K562 (cell line): ENCODE measurements around the gene SUPT5H. TPM values are rescaled to one million over a fixed set of nuclear protein-coding genes. Genes with fewer than 3 reads are reported as not detected.

Experiments
- ATAC-seq: fragments of 200-7000 bp; cut with Tn5 transposase; 3 replicates; pipeline ENCODE4 v1.9.1; 2020; ENCODE audit warnings: moderate library complexity
- BruUV-seq: library from RNA; stranded (reverse); fragments of 400-500 nt; replicated peaks from 2 replicates; lab custom pipeline; 2021; lab: Mats Ljungman, UMichigan
- CTCF ChIA-PET: fragments of 300-600 bp; formaldehyde crosslinking; extraction: SDS; loops from one replicate; lab custom pipeline; 2021; ENCODE audit warnings: low intra/inter-chr PET ratio; lab: Yijun Ruan, JAX
- POLR2A ChIA-PET: fragments of 300-600, 350-650 bp; sonication (Branson Sonifier 250); formaldehyde crosslinking; extraction: SDS; loops from one replicate; lab custom pipeline; 2021; ENCODE audit warnings: antibody characterized with exemption, inconsistent platforms; lab: Yijun Ruan, JAX
- DNase-seq, 4 experiments: peaks; one replicate each; pipeline versions ENCODE4 v3.0.0 to v3.0.0-alpha.2; 2011 to 2018; ENCODE audit warnings: low spot score in 3 of 4, mixed read lengths in 3 of 4; ENCODE audit errors: extremely low read depth in 1 of 4
- FAIRE-seq: peaks from 2 replicates; lab custom pipeline; 2011; peaks lifted over from hg19 to GRCh38; lab: Jason Lieb, UNC
- H2AFZ ChIP-seq: 2 replicates; pipeline ENCODE4 v1.6.0; 2011; ENCODE audit warnings: low read depth, low read length, control low read depth, inconsistent platforms
- H3K27ac ChIP-seq: fragments of 200-600 bp; 3 replicates; pipeline ENCODE4 v1.8.0; 2011; ENCODE audit warnings: low read depth, mild to moderate bottlenecking, control low read depth, inconsistent platforms, low read length, moderate library complexity, mixed read lengths; ENCODE audit errors: extremely low read depth
- H3K27me3 ChIP-seq, 2 experiments: fragments of 300-600 bp in 1 of 2; 2 replicates in 1 of 2; 3 replicates in 1 of 2; pipeline versions ENCODE4 v1.6.0 to v1.8.0; 2011; ENCODE audit warnings: inconsistent platforms in 2 of 2, low read length in 2 of 2, mild to moderate bottlenecking in 1 of 2, mixed read lengths in 1 of 2, moderate library complexity in 1 of 2; ENCODE audit not compliant: control insufficient read depth in 2 of 2, insufficient read depth in 2 of 2
- H3K36me3 ChIP-seq: fragments of 300-600 bp; 3 replicates; pipeline ENCODE4 v1.8.0; 2011; ENCODE audit warnings: mild to moderate bottlenecking, low read length, inconsistent platforms; ENCODE audit not compliant: control insufficient read depth, insufficient read depth
- H3K4me1 ChIP-seq, 2 experiments: fragments of 200-600 bp in 1 of 2; replicated peaks in 1 of 2; 2 replicates in 1 of 2; 3 replicates in 1 of 2; pipeline versions ENCODE4 v1.5.1 to v1.8.0; 2011; ENCODE audit warnings: inconsistent platforms in 2 of 2, low read length in 2 of 2, mild to moderate bottlenecking in 1 of 2, mixed read lengths in 1 of 2, moderate library complexity in 1 of 2; ENCODE audit not compliant: control insufficient read depth in 2 of 2, insufficient read depth in 2 of 2
- H3K4me2 ChIP-seq: 2 replicates; pipeline ENCODE4 v1.6.1; 2011; ENCODE audit warnings: low read length, control low read depth, inconsistent platforms, mixed read lengths; ENCODE audit not compliant: insufficient read depth
- H3K4me3 ChIP-seq: fragments of 200-600 bp; sonication (generic), shearing (Covaris generic); 2 replicates; pipeline ENCODE4 v1.5.1; 2016; ENCODE audit warnings: control low read depth, inconsistent platforms
- H3K79me2 ChIP-seq: fragments of 200-600 bp; 3 replicates; pipeline ENCODE4 v1.8.0; 2011; ENCODE audit warnings: low read length, inconsistent platforms; ENCODE audit not compliant: control insufficient read depth, insufficient read depth
- H3K9ac ChIP-seq, 2 experiments: 2 replicates each; pipeline versions ENCODE4 v1.6.0 to v1.6.1; 2011; ENCODE audit warnings: low read depth in 2 of 2, low read length in 2 of 2, control low read depth in 1 of 2, inconsistent platforms in 1 of 2, mild to moderate bottlenecking in 1 of 2, mixed read lengths in 1 of 2; ENCODE audit not compliant: insufficient read depth in 1 of 2
- H3K9me1 ChIP-seq: one replicate; pipeline ENCODE4 v1.6.0; 2011; ENCODE audit warnings: inconsistent platforms, mild to moderate bottlenecking, low read length, moderate library complexity; ENCODE audit not compliant: control insufficient read depth, insufficient read depth
- H3K9me3 ChIP-seq: replicated peaks from 2 replicates; pipeline ENCODE4 v1.5.1; 2011; ENCODE audit warnings: low read depth, low read length, inconsistent platforms; ENCODE audit not compliant: control insufficient read depth, insufficient read depth
- H4K20me1 ChIP-seq: replicated peaks from 2 replicates; pipeline ENCODE4 v1.6.1; 2011; ENCODE audit warnings: low read length, inconsistent platforms, mixed read lengths; ENCODE audit not compliant: control insufficient read depth, insufficient read depth
- FOXA1 ChIP-seq: fragments of 450-650 bp; IDR thresholded peaks from 2 replicates; pipeline ENCODE4 v1.6.1; 2016; ENCODE audit warnings: mild to moderate bottlenecking, borderline replicate concordance
- TBL1XR1 ChIP-seq, 2 experiments: IDR thresholded peaks; 2 replicates each; pipeline ENCODE4 v1.6.1; 2012; ENCODE audit warnings: improper control_type of control experiment in 2 of 2, low read length in 2 of 2, mild to moderate bottlenecking in 1 of 2
- WGBS: fragments of 100-300 bp; shearing (Covaris generic); methylation state at CpG from one replicate; pipeline ENCODE4 v1.1.6; 2016; ENCODE audit warnings: low coverage, mixed read lengths; ENCODE audit not compliant: insufficient coverage; ENCODE audit errors: missing lambda C conversion rate; 5-methylcytosine and 5-hydroxymethylcytosine counted together
- in situ Hi-C: fragments of 300-500 bp; cut with MboI; formaldehyde crosslinking; loops from 4 replicates; pipeline ENCODE4 v1.15.0; 2018; ENCODE audit warnings: inconsistent platforms, mixed read lengths
- intact Hi-C: fragments of 100-400 bp; cut with micrococcal nuclease; formaldehyde crosslinking; loops from 2 replicates; pipeline ENCODE4 v1.14.2; 2022
- polyA plus RNA-seq, 8 experiments: library from polyadenylated mRNA; depleted of rRNA in 4 of 8; stranded (reverse) in 5 of 8; unstranded in 3 of 8; fragments of >200 nt; fragmentation: Nextera tagmentation in 2 of 8; fragmentation: Illumina TruSeq in 1 of 8; extraction: Ambion mirVana in 2 of 8; extraction: Trizol in 1 of 8; gene quantifications; 2 replicates each; pipeline versions ENCODE4 v1.2.1 to v1.2.3, GENCODE V29; 2011 to 2014; ENCODE audit warnings: inconsistent platforms in 1 of 8, missing spikeins in 1 of 8
- total RNA-seq, 7 experiments: library from RNA; depleted of rRNA in 6 of 7; stranded (reverse); fragments of >200 nt in 6 of 7; fragmentation: Illumina TruSeq in 2 of 7; extraction: Trizol in 2 of 7; gene quantifications; 2 replicates each; pipeline versions ENCODE4 v1.2.1 to v1.2.3, GENCODE V29; 2011 to 2021; ENCODE audit warnings: low replicate concordance in 1 of 7
- TF ChIP-seq, protein P1 (sequence below): conservative IDR thresholded peaks from 2 replicates; pipeline ENCODE4 v1.6.1; 2011; ENCODE audit warnings: low read depth, mild to moderate bottlenecking, low read length; ENCODE audit not compliant: control insufficient read depth
- TF ChIP-seq, protein P2 (sequence below): IDR thresholded peaks from 2 replicates; pipeline ENCODE4 v1.6.1; 2016; ENCODE audit warnings: missing genetic modification characterization, missing compliant biosample characterization
- TF ChIP-seq, protein P3 (sequence below): fragments of 250-450 bp; sonication (Bioruptor Pico); IDR thresholded peaks from 2 replicates; pipeline ENCODE4 v1.8.0; 2021; ENCODE audit warnings: moderate library complexity, mild to moderate bottlenecking, inconsistent platforms
- TF ChIP-seq, protein P4 (sequence below): fragments of 450-650 bp; IDR thresholded peaks from 2 replicates; pipeline ENCODE4 v1.6.1; 2016; ENCODE audit warnings: low read depth
- TF ChIP-seq, protein P5 (sequence below): sonication (generic); formaldehyde crosslinking; IDR thresholded peaks from 2 replicates; pipeline ENCODE4 v1.8.1; 2023; ENCODE audit warnings: mild to moderate bottlenecking, missing genetic modification reagents, moderate library complexity

The SUPT5H gene
- total and polyA plus RNA-seq, 9 of the 15 experiments (the other 6 are each of a cell fraction or from before 2014, with no cell fraction given), result 13.3 to 85.9 (median 35.9) TPM

DNA sequence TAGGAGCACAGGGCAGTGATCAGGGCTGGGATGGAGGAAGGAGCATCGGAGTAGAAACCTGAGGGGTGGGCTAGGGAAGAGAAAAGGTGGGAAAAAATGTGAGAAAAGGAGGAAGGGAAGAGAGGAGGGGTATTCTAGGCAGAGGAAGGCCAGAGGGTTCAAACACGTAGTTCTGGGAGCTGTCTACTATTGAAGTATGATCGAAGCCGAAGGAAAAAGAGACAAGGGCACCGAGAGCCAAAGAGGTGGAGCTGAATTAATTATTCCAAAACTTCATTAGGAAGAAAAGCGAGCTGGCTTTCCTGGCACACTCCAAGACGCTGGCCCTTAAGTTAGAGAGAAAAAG is 61.2 kb downstream of the SUPT5H start:
- H4K20me1 ChIP-seq, result no peaks in the 10 kb centered on the region
- H2AFZ ChIP-seq, result peak overlapping the region; percentile 91
- H3K9me3 ChIP-seq, result no peaks in the 10 kb centered on the region
- H3K9me1 ChIP-seq, result no peaks in the 10 kb centered on the region
- BruUV-seq, result no TSS peak
- no peaks in the 10 kb centered on the region for H3K79me2 ChIP-seq
- H3K27me3 ChIP-seq, result no peaks in the 10 kb centered on the region
- no peaks in the 10 kb centered on the region for H3K36me3 ChIP-seq
- ChIA-PET POLR2A (interaction anchor here (1.0 to 1.9 kb wide), 2 partner anchors 26 kb away, joined by 3 to 4 read pairs; partner anchors contain the start of genes EID2B and TIMM50), CTCF (no interaction called here)
- H3K4me3 ChIP-seq, result peak overlapping the region; percentile 52
- intact Hi-C loops (no loop called here), in situ Hi-C loops (no loop called here)
- 32% methylated on average over 6 of the region's 7 CpGs for WGBS
- ATAC-seq, result no peak
- peak overlapping the region; percentile 85 for H3K4me2 ChIP-seq
- no peak for DNase-seq
- peak overlapping the region; percentile 24 to 93; a peak in 3 of 4 replicates for H3K9ac ChIP-seq
- no peak overlapping the region for H3K27ac ChIP-seq
- FAIRE-seq, result no peak
- H3K4me1 ChIP-seq, result peaks cover 12 to 35% of the 10 kb centered on the region in 2 experiments
- TF ChIP-seq, protein P1, sequence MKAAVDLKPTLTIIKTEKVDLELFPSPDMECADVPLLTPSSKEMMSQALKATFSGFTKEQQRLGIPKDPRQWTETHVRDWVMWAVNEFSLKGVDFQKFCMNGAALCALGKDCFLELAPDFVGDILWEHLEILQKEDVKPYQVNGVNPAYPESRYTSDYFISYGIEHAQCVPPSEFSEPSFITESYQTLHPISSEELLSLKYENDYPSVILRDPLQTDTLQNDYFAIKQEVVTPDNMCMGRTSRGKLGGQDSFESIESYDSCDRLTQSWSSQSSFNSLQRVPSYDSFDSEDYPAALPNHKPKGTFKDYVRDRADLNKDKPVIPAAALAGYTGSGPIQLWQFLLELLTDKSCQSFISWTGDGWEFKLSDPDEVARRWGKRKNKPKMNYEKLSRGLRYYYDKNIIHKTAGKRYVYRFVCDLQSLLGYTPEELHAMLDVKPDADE, result 0 out of 2 replicates have a peak, but pooled peaks have one; percentile 9
- TF ChIP-seq FOXA1 (no peak), TBL1XR1 (IDR thresholded peaks at IDR 0.05; ENCODE audit: low read length in 2 of 2) (no peak)
- TF ChIP-seq, protein P2, sequence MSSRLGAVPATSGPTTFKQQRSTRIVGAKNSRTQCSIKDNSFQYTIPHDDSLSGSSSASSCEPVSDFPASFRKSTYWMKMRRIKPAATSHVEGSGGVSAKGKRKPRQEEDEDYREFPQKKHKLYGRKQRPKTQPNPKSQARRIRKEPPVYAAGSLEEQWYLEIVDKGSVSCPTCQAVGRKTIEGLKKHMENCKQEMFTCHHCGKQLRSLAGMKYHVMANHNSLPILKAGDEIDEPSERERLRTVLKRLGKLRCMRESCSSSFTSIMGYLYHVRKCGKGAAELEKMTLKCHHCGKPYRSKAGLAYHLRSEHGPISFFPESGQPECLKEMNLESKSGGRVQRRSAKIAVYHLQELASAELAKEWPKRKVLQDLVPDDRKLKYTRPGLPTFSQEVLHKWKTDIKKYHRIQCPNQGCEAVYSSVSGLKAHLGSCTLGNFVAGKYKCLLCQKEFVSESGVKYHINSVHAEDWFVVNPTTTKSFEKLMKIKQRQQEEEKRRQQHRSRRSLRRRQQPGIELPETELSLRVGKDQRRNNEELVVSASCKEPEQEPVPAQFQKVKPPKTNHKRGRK (tag), result peak; percentile 71
- TF ChIP-seq, protein P3, sequence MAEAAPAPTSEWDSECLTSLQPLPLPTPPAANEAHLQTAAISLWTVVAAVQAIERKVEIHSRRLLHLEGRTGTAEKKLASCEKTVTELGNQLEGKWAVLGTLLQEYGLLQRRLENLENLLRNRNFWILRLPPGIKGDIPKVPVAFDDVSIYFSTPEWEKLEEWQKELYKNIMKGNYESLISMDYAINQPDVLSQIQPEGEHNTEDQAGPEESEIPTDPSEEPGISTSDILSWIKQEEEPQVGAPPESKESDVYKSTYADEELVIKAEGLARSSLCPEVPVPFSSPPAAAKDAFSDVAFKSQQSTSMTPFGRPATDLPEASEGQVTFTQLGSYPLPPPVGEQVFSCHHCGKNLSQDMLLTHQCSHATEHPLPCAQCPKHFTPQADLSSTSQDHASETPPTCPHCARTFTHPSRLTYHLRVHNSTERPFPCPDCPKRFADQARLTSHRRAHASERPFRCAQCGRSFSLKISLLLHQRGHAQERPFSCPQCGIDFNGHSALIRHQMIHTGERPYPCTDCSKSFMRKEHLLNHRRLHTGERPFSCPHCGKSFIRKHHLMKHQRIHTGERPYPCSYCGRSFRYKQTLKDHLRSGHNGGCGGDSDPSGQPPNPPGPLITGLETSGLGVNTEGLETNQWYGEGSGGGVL (CRISPR knock-in tag), result no peak
- TF ChIP-seq, protein P4, sequence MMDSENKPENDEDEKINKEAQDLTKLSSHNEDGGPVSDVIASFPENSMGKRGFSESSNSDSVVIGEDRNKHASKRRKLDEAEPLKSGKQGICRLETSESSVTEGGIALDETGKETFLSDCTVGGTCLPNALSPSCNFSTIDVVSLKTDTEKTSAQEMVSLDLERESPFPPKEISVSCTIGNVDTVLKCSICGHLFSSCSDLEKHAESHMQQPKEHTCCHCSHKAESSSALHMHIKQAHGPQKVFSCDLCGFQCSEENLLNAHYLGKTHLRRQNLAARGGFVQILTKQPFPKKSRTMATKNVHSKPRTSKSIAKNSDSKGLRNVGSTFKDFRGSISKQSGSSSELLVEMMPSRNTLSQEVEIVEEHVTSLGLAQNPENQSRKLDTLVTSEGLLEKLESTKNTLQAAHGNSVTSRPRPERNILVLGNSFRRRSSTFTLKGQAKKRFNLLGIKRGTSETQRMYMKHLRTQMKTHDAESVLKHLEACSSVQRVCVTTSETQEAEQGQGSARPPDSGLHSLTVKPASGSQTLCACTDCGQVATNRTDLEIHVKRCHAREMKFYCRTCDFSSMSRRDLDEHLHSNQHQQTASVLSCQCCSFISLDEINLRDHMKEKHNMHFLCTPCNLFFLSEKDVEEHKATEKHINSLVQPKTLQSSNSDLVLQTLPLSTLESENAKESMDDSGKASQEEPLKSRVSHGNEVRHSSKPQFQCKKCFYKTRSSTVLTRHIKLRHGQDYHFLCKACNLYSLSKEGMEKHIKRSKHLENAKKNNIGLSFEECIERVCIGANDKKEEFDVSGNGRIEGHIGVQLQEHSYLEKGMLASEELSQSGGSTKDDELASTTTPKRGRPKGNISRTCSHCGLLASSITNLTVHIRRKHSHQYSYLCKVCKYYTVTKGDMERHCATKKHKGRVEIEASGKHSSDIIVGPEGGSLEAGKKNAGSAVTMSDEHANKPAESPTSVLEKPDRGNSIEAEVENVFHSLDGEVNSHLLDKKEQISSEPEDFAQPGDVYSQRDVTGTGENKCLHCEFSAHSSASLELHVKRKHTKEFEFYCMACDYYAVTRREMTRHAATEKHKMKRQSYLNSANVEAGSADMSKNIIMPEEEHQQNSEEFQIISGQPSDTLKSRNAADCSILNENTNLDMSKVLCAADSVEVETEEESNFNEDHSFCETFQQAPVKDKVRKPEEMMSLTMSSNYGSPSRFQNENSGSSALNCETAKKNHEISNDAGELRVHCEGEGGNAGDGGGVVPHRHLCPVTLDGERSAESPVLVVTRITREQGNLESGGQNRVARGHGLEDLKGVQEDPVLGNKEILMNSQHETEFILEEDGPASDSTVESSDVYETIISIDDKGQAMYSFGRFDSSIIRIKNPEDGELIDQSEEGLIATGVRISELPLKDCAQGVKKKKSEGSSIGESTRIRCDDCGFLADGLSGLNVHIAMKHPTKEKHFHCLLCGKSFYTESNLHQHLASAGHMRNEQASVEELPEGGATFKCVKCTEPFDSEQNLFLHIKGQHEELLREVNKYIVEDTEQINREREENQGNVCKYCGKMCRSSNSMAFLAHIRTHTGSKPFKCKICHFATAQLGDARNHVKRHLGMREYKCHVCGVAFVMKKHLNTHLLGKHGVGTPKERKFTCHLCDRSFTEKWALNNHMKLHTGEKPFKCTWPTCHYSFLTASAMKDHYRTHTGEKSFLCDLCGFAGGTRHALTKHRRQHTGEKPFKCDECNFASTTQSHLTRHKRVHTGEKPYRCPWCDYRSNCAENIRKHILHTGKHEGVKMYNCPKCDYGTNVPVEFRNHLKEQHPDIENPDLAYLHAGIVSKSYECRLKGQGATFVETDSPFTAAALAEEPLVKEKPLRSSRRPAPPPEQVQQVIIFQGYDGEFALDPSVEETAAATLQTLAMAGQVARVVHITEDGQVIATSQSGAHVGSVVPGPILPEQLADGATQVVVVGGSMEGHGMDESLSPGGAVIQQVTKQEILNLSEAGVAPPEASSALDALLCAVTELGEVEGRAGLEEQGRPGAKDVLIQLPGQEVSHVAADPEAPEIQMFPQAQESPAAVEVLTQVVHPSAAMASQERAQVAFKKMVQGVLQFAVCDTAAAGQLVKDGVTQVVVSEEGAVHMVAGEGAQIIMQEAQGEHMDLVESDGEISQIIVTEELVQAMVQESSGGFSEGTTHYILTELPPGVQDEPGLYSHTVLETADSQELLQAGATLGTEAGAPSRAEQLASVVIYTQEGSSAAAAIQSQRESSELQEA, result 0 out of 2 replicates have a peak, but pooled peaks have one; percentile 14
- TF ChIP-seq, protein P5, sequence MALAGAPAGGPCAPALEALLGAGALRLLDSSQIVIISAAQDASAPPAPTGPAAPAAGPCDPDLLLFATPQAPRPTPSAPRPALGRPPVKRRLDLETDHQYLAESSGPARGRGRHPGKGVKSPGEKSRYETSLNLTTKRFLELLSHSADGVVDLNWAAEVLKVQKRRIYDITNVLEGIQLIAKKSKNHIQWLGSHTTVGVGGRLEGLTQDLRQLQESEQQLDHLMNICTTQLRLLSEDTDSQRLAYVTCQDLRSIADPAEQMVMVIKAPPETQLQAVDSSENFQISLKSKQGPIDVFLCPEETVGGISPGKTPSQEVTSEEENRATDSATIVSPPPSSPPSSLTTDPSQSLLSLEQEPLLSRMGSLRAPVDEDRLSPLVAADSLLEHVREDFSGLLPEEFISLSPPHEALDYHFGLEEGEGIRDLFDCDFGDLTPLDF (CRISPR knock-in tag), result 0 out of 2 replicates have a peak, but pooled peaks have one; percentile 54
